Activated naive CD8-positive, alpha-beta T cell treated with anti-CD3 and anti-CD28 coated beads, Interleukin-2, amount 50 U/mL, for 24 hours (primary cell): ENCODE measurements around the gene CCND1.
"Not testable (repeated sequence)": the region's sequence is repeated elsewhere in the genome, so short reads cannot be mapped to it uniquely, and the experiment has no call there.

Experiments used
- ATAC-seq: fragments of 150-1000 bp; cut with Tn5 transposase; one replicate; pipeline ENCODE4 v1.10.0; 2021
- DNase-seq: peaks from one replicate; pipeline ENCODE4 v3.0.0; 2021
- H3K27ac Mint-ChIP-seq: one replicate; pipeline ENCODE4 v1.8.0; 2021; ENCODE audit warnings: mild to moderate bottlenecking, mixed read lengths
- H3K27me3 Mint-ChIP-seq: one replicate; pipeline ENCODE4 v1.8.0; 2021; ENCODE audit warnings: mixed read lengths
- H3K36me3 Mint-ChIP-seq: one replicate; pipeline ENCODE4 v1.8.0; 2021; ENCODE audit warnings: low read depth, mixed read lengths
- H3K4me1 Mint-ChIP-seq: one replicate; pipeline ENCODE4 v1.8.0; 2021; ENCODE audit warnings: mixed read lengths
- H3K4me3 Mint-ChIP-seq: one replicate; pipeline ENCODE4 v1.8.0; 2021; ENCODE audit warnings: mild to moderate bottlenecking, moderate library complexity, mixed read lengths
- H3K9me3 Mint-ChIP-seq: one replicate; pipeline ENCODE4 v1.8.0; 2021; ENCODE audit warnings: mixed read lengths

The CCND1 gene

DNA sequence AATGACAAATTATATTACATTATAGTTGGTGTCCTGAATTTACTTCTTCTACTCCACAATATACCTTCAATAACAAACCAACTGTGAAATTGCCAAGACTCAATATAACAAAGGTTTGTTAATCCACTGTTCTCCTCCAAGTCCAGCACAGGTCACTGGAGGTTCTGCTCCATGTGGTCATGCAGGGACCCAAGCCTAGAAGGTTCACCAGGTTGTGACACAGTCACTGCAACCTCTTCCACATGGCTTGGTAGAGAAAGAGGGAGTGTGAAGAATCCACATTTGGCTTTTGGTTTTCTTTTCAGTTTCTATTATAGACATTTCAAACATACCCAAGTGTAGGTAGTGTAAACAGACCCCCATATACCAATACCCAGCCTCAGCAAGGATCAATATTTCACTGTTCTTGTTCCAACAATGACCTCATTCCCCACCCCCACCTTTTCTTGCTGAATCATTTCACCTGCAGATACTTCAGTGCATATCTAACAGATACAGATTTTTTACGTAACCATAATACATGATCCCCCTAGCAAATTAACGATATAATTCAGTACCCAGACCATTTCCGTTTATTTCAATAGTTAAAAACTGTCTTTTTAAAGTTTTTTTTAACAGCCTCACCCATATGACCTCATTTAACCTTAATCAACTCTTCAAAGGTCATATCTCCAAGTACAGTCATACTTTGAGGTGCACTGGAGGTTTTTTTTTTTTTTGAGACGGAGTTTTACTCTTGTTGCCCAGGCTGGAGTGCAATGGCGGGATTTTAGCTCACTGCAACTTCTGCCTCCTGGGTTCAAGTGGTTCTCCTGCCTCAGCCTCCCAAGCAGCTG is 48.7 kb downstream of the CCND1 start:
- ATAC-seq (peak; percentile 5), DNase-seq (no peak)
- Mint-ChIP-seq H3K9me3 (no peaks in the 10 kb centered on the region), H3K4me1 (peaks cover 12% of the 10 kb centered on the region), H3K27ac (no peak overlapping the region), H3K36me3 (no peaks in the 10 kb centered on the region), H3K4me3 (no peak overlapping the region), H3K27me3 (peaks cover 28% of the 10 kb centered on the region)

DNA sequence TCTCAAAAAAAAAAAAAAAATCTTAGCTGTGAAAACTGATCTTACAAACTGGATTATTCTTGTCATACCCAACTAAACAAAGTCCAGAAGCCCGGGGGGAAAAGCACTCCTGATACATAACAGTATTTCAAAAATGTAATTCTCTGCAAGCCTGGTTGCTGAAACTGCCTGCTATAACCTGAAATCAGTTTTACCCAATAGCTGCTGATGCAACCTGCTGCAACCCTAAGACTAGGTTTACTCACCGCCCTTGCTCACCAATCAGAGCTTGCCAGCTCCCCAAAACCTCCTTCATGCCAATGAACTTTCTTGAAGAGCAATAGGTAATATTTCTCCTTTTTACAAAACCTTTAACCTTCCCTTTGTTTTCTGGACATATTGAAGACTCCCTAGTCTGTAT is 50.5 kb downstream of the CCND1 start:
- ATAC-seq (no peak), DNase-seq (no peak)
- Mint-ChIP-seq H3K9me3 (no peaks in the 10 kb centered on the region), H3K36me3 (no peaks in the 10 kb centered on the region), H3K27ac (peak overlapping the region; percentile 21), H3K27me3 (peaks cover 29% of the 10 kb centered on the region), H3K4me1 (peaks cover 9% of the 10 kb centered on the region), H3K4me3 (no peak overlapping the region)

DNA sequence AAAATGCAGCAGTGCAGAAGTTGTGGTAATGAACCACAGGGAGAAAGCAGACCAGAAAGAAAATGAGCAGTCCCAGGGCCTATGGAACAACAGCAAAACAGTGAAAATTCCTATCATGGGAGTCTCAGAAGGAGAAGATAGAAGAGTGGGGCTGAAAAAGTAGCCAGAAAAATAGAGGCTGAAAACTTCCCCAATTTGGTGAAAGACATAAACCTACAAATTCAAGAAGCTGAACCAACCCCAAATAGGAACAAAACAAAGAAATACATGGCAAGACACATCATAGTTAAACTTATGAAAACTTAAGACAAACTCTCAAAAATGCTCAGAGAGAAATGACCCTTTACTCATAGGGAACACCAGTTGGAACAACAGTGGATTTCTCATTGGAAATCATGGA is 51.5 kb downstream of the CCND1 start:
- Mint-ChIP-seq H3K36me3 (no peaks in the 10 kb centered on the region), H3K4me3 (no peak overlapping the region), H3K9me3 (no peaks in the 10 kb centered on the region), H3K27me3 (peaks cover 37% of the 10 kb centered on the region), H3K27ac (no peak overlapping the region), H3K4me1 (peaks cover 9% of the 10 kb centered on the region)
- no peak for DNase-seq
- no peak for ATAC-seq

DNA sequence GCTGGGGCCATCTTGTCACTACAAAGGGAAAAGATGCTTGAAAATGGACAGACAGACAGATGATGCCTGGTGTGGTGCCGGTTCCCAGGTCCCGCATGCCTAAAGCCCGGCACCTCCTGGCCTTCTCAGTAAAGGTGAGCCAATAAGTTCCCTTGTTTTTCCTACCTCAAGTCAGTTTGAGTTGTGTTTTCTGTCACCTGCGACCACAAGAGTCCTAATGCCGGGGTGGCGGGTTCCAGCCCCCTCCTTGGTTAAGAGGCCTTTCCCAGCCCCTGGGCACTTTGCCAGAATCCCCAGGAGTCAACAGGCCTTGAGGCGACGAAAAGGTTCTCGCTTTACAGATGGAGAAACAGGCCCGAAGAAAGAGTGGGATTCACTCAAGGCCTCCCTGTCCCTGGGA is 53.8 kb downstream of the CCND1 start:
- Mint-ChIP-seq H3K4me3 (no peak overlapping the region), H3K27me3 (peaks cover 44% of the 10 kb centered on the region), H3K36me3 (no peaks in the 10 kb centered on the region), H3K27ac (no peak overlapping the region), H3K4me1 (peaks cover 3% of the 10 kb centered on the region), H3K9me3 (no peaks in the 10 kb centered on the region)
- DNase-seq, result no peak
- ATAC-seq, result no peak

DNA sequence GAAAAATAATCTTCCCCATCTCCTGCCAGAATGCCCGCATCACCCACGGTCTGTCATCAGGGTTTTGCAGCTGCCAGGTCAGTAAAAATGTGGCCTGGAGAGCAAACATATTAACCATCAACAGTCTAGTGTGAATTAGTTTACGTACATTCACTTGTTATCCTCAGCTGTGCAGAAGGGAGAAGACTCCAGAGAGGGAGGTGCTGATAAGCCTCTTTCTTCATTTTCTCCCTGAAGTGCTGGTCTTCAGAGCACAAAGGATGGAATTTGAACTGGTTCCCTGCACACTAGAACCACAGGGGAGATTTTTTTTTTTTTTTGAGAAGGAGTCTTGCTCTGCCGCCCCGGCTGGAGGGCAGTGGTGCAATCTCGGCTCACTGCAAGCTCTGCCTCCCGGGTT is 54.6 kb downstream of the CCND1 start:
- Mint-ChIP-seq H3K36me3 (no peaks in the 10 kb centered on the region), H3K9me3 (no peaks in the 10 kb centered on the region), H3K27me3 (peaks cover 50% of the 10 kb centered on the region), H3K4me1 (no peaks in the 10 kb centered on the region), H3K4me3 (no peak overlapping the region), H3K27ac (no peak overlapping the region)
- no peak for DNase-seq
- ATAC-seq, result no peak

DNA sequence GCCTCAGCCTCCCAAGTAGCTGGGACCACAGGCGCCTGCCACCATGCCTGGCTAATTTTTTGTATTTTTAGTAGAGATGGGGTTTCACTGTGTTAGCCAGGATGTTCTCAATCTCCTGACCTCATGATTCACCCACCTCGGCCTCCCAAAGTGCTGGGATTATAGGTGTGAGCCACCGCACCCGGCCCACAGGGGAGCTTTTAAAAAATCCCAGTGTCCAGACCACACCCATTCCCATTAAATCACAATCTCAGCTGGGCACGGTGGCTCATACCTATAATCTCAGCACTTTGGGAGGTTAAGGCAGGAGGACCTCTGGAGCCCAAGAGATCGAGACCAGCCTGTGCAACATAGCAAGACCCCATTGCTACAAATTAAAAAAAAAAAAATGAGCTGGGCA is 55.0 kb downstream of the CCND1 start:
- H3K4me3 Mint-ChIP-seq, H3K27ac Mint-ChIP-seq, H3K4me1 Mint-ChIP-seq, DNase-seq, ATAC-seq, H3K36me3 Mint-ChIP-seq, H3K9me3 Mint-ChIP-seq: not testable (repeated sequence)
- H3K27me3 Mint-ChIP-seq, result peaks cover 51% of the 10 kb centered on the region

DNA sequence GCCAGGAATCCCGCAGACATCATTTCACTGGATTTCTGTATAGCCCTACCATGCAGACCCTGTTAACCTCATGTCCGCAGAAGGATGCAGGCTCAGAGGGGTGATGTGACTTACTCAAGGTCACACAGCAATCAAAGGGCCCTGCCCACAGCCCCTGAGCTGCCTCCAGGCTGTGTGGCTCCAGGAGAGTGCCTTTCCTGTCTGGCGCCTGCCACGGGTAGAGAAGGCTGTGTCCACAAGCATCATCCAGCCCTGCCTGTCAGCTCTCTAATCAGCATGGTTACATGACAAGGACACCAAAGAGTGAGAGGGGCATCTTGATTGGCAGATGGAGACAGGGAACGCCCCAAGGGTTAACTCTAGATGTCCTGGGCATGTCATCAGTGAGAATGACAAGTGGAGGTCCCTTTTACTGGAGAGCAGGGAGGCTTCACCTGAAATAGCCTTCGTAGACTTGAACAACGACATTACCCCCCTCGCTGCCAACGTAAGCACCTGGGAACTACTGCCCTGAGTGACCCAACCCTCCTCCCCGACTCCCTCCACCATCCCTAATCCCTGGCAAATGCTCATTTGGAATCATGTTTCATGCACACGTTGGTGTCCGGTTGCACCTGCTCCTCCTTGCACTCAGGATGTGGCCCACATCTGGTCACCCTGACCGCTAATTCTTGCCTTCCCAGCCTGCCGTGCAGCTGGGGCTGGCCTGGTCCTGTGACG is 56.0 kb downstream of the CCND1 start:
- no peak overlapping the region for H3K4me3 Mint-ChIP-seq
- no peak for ATAC-seq
- H3K9me3 Mint-ChIP-seq, result no peaks in the 10 kb centered on the region
- H3K4me1 Mint-ChIP-seq, result no peaks in the 10 kb centered on the region
- no peak overlapping the region for H3K27ac Mint-ChIP-seq
- H3K27me3 Mint-ChIP-seq, result peaks cover 52% of the 10 kb centered on the region
- no peak for DNase-seq
- H3K36me3 Mint-ChIP-seq, result no peaks in the 10 kb centered on the region

DNA sequence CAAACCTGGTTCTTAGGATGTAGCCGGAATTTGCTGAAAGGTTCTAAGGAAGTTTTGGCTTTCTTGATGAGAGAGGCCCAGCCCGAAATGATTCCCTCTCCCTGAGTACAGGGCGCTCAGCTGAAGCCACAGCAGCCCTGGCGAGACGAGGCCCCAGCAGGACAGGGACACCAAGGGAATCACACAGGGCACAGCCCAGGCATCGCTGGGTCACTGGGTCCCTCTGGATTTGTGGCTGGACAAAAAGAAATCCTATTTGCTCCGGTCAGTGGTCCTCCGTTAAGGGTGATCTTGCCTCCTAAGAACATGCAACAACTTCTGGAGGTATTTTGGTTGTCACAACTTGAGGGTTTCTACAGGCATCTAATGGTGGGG is 56.5 kb downstream of the CCND1 start:
- no peak overlapping the region for H3K27ac Mint-ChIP-seq
- no peak for ATAC-seq

DNA sequence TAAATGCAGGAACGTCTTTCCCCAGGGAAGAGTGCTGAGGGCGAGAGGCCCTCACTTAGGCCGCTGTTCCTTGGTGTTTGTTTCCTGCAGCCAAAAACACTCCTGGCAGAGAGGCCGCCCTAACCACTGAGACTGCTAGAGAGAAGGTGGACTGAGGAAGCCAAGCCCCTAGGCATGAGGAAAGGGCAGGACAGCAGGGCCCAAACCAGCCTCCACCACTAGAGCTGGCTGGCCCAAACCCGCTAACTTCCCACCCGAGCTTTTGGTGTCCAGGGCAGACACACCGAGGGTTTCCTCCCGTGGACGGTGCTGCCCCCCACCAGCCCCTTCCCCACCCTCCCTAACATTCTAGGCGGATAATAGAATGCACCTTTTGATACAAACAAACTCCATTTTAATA is 56.9 kb downstream of the CCND1 start:
- DNase-seq (no peak), ATAC-seq (no peak)
- Mint-ChIP-seq H3K27me3 (peaks cover 52% of the 10 kb centered on the region), H3K36me3 (no peaks in the 10 kb centered on the region), H3K9me3 (no peaks in the 10 kb centered on the region), H3K27ac (no peak overlapping the region), H3K4me1 (peaks cover 2% of the 10 kb centered on the region), H3K4me3 (no peak overlapping the region)

More for the DNA sequence above, 56.5 kb downstream of the CCND1 start:
- no peaks in the 10 kb centered on the region for H3K36me3 Mint-ChIP-seq
- H3K4me1 Mint-ChIP-seq, result no peaks in the 10 kb centered on the region
- DNase-seq, result no peak
- H3K4me3 Mint-ChIP-seq, result no peak overlapping the region
- peaks cover 51% of the 10 kb centered on the region for H3K27me3 Mint-ChIP-seq
- H3K9me3 Mint-ChIP-seq, result no peaks in the 10 kb centered on the region

DNA sequence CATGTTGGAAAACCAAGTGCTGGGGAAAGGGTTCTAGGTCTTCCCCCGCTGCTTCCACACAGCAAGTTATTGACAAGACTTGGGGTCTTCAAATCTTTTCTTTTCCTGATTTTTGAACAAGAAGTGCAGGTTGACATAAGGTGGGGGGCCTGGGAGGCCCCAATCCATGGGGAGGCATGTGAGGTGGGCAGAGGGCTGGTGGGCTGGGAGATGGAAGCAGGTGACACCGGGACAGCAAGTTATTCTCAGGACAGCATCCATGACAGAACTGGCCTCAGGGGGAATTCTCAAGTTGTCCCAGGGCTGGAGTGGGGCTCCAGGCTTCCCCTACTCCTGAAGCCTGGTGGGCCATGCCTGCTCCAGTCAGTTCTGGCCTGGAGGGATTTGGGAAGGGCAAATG is 57.4 kb downstream of the CCND1 start:
- Mint-ChIP-seq H3K27me3 (peaks cover 55% of the 10 kb centered on the region), H3K4me1 (peaks cover 3% of the 10 kb centered on the region), H3K9me3 (no peaks in the 10 kb centered on the region), H3K36me3 (no peaks in the 10 kb centered on the region), H3K4me3 (no peak overlapping the region), H3K27ac (no peak overlapping the region)
- DNase-seq, result no peak
- ATAC-seq, result no peak

DNA sequence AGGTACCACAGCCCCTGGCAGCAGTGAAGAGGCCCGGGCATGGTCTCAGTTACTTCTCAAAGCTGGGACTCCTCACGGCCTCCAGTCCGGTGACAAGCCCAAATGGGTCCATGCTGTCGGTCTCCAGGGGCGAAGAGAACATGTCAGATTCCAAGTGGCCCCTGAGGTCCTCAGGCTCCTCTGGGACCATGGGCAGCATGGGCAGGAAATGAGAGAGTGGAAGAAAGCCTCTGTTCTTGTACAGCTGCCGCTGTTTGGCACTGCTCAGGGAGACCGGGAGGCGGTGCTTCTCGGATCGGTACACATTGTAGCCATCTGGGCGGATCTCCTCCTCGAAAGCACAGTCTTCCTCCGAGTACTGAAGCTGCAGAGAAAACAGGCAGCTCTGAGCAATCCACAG is 58.3 kb downstream of the CCND1 start:
- H3K27me3 Mint-ChIP-seq, result peaks cover 55% of the 10 kb centered on the region
- H3K4me1 Mint-ChIP-seq, result peaks cover 3% of the 10 kb centered on the region
- no peaks in the 10 kb centered on the region for H3K36me3 Mint-ChIP-seq
- no peak overlapping the region for H3K27ac Mint-ChIP-seq
- ATAC-seq (no peak), DNase-seq (no peak)
- H3K4me3 Mint-ChIP-seq, result no peak overlapping the region
- H3K9me3 Mint-ChIP-seq, result no peaks in the 10 kb centered on the region

DNA sequence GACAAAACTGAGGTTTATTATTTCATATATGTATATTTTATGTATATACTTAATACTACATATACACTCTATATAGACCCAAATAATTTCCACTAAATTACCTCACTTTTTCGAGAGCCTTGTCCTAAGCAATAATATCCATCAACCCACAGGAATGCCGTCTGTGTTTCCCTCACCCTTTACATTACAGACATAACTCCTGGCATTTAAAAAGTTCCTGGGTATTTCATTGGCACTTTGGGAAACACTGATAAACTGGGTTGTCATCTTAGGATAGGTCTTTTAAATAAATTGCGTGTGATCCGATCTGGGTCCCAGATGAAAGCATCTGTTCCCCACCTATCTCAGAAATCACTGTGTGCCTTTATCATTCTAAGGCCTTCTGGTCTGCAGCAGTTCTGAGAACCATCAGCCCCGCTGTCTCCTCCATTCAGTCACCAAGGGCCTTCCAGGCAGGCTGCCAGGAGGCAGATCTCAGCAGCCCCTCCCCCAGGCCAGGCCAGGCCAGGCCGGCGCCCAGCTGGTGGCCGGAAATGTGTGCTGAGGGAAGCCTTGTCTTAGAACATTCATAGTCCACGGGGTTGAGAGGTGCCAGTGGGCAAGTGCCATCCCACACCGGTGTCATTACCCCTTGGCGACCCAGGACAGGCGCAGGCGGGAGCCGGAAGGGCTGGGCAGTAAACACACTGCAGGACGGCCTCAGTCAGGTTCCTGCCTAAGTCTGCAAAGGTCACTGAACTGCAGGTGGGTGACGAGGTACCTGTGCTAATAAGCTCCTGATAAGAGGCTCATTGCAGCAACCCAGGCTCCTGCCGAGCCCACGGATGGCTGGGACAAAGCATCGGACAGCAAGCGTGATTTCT is 59.6 kb downstream of the CCND1 start:
- no peak overlapping the region for H3K27ac Mint-ChIP-seq
- no peak overlapping the region for H3K4me3 Mint-ChIP-seq
- H3K27me3 Mint-ChIP-seq, result peaks cover 65% of the 10 kb centered on the region
- no peaks in the 10 kb centered on the region for H3K36me3 Mint-ChIP-seq
- peaks cover 6% of the 10 kb centered on the region for H3K4me1 Mint-ChIP-seq
- no peak for DNase-seq
- H3K9me3 Mint-ChIP-seq, result no peaks in the 10 kb centered on the region
- no peak for ATAC-seq

DNA sequence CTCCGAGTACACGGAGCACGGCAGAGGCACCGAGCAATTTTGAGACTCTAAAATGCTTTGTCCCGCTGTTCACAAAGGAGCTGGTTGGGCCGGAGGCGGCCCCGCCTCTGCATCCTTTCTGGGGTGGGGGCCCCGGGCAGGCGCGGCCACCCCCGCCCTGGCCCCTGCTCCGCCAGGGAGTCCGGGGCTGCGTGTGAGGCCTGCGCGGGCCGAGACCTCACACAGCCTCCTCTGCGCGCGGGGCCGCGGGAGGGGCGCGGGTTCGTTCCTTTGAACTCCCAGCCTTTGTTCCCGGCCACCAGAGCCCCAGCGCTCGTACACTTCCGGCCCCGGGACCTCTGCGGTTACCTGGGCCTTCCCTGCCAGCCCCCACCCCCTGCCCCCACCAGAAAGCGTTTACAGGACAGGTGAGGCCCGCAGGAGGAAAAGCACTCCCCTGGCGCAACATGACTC is 61.3 kb downstream of the CCND1 start:
- Mint-ChIP-seq H3K9me3 (no peaks in the 10 kb centered on the region), H3K36me3 (no peaks in the 10 kb centered on the region), H3K4me3 (no peak overlapping the region), H3K27me3 (peaks cover 68% of the 10 kb centered on the region), H3K27ac (no peak overlapping the region), H3K4me1 (peaks cover 7% of the 10 kb centered on the region)
- no peak for ATAC-seq
- no peak for DNase-seq

DNA sequence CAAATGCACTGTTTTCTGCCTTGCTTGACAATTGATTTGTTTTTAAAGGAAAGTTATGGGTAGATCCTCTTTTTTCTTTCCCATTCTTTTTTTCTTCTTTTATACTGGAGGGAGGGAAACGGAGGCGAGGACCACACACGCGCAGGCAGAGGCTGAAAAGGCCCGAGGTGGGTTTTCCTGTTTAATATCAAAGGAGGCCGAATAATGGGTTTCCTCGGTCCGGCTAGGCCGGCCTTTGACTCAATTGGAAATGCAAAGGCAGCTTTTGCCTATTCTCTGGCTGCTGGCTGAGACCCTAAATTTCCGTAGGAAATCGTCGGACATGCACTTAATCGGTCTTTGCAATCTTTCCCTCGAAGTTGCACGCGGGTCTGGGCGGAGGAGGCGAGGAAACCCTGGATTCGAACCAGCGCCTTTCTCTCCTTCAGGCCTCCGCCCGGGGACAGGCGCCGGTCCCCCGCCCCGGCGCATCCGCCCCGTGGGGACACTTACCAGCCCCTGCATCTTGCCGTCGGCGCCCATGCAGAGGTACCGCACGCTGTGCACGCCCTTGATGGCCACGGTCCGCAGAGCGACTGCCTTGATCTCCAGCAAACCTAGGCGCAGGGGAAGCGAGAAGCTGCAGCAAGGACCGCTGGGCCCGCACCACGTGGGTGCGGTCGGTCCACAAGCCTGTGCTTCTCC is 62.0 kb downstream of the CCND1 start:
- Mint-ChIP-seq H3K27ac (no peak overlapping the region), H3K9me3 (no peaks in the 10 kb centered on the region), H3K36me3 (no peaks in the 10 kb centered on the region), H3K27me3 (peaks cover 70% of the 10 kb centered on the region), H3K4me3 (no peak overlapping the region), H3K4me1 (peaks cover 7% of the 10 kb centered on the region)
- ATAC-seq (no peak), DNase-seq (no peak)
